SJCRH30 (cell line): ENCODE results near the gene ZMYM4. TPM values are rescaled to one million over a fixed set of nuclear protein-coding genes. Genes with fewer than 3 reads are reported as not detected.
A peak's percentile ranks its signal among the peaks of the same experiment; 100 is the strongest.

ENCODE experiments used
- DNase-seq, 2 experiments: peaks; one replicate each; pipeline ENCODE4 v3.0.0-alpha.2; 2015 to 2020
- H3K27ac ChIP-seq: fragments of 250-450 bp; sonication (Bioruptor Pico); 2 replicates; pipeline ENCODE4 v1.5.1; 2020; ENCODE audit warnings: mild to moderate bottlenecking, moderate library complexity
- H3K27me3 ChIP-seq: fragments of 250-450 bp; sonication (Bioruptor Pico); 2 replicates; pipeline ENCODE4 v1.5.1; 2020; ENCODE audit warnings: mild to moderate bottlenecking, moderate library complexity
- H3K36me3 ChIP-seq: fragments of 250-450 bp; sonication (Bioruptor Pico); 2 replicates; pipeline ENCODE4 v1.5.1; 2020; ENCODE audit warnings: mild to moderate bottlenecking, moderate library complexity
- H3K4me1 ChIP-seq: fragments of 250-450 bp; sonication (Bioruptor Pico); 2 replicates; pipeline ENCODE4 v1.5.1; 2020; ENCODE audit warnings: mild to moderate bottlenecking, moderate library complexity
- H3K4me3 ChIP-seq: fragments of 250-450 bp; sonication (Bioruptor Pico); 2 replicates; pipeline ENCODE4 v1.5.1; 2020; ENCODE audit warnings: mild to moderate bottlenecking, moderate library complexity
- H3K9me3 ChIP-seq: fragments of 250-450 bp; sonication (Bioruptor Pico); replicated peaks from 2 replicates; pipeline ENCODE4 v1.5.1; 2020; ENCODE audit warnings: mild to moderate bottlenecking, moderate library complexity
- total RNA-seq: library from RNA; depleted of rRNA; stranded (reverse); fragments of >200 nt; shearing (Covaris generic); gene quantifications from 2 replicates; pipeline ENCODE4 v1.2.3, GENCODE V29; 2014

Gene ZMYM4
- total RNA-seq, 1 experiment from 2014 or later, result 61.6 TPM

DNA sequence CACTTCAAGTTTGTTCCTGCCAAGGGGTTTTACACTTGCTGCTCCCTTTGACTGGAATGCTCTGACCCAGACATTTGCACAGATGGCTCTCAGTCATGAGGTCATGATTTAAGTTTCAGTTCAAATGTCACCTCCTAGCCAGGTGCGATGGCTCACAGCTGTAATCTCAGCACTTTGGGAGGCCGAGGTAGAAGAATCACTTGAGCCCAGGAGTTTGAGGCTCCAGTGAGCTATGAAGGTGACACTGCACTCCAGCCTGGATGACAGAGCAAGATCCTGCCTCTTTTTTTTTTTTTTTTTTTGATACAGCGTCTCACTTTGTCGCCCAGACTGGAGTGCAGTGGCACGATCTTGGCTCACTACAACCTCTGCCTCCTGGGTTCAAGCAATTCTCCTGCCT is 4.5 kb upstream of the ZMYM4 start:
- H3K36me3 ChIP-seq, result no peaks in the 10 kb centered on the region
- no peak overlapping the region for H3K27ac ChIP-seq
- H3K27me3 ChIP-seq, result no peaks in the 10 kb centered on the region
- no peak for DNase-seq
- no peaks in the 10 kb centered on the region for H3K9me3 ChIP-seq
- H3K4me3 ChIP-seq, result no peak overlapping the region
- H3K4me1 ChIP-seq, result peaks cover 5% of the 10 kb centered on the region

DNA sequence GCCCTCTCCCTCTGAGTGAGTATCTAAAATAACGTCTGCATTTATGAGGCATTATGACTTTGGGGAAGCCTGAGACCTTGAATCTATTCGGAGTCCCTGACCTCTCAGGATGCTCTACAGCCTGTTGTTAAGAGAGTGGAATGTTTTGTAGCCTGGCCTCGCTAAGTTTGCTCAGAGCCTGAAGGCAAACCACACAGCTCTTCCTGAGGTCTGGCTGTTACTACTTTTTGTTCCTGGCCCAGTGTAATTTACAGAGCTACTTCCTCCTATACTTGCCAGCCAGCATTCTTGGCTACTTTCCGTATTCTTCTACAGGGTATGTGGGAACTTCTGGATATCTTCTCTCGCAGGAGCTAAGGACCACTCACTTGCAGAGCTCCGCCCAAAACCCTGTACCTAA is 3.6 kb upstream of the ZMYM4 start:
- peak; percentile 18 to 62 for DNase-seq
- Histone ChIP-seq H3K4me3 (no peak overlapping the region), H3K27ac (no peak overlapping the region), H3K9me3 (no peaks in the 10 kb centered on the region), H3K27me3 (no peaks in the 10 kb centered on the region), H3K36me3 (no peaks in the 10 kb centered on the region), H3K4me1 (peaks cover 5% of the 10 kb centered on the region)

DNA sequence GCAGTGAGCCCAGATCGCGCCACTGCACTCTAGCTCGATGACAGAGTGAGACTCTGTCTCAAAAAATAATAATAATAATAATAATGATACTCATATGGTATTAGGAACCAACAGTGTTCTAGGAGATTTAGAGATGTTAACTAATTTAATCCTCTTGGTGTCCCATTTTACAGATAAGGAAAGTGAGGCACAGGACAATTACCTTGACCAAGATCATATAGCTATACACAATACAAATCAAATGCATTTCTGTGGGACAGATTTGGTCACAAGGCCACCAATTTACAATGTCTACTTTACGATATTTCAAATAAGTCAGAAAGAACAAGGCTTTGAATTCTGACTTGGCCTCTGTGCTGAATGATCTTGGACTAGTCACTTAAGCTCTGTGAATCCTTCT is 2.2 kb upstream of the ZMYM4 start:
- Histone ChIP-seq H3K4me1 (peaks cover 5% of the 10 kb centered on the region), H3K9me3 (no peaks in the 10 kb centered on the region; the same call in 1 of the 2 replicates), H3K4me3 (no peak overlapping the region), H3K27ac (no peak overlapping the region), H3K36me3 (peaks cover 5% of the 10 kb centered on the region), H3K27me3 (no peaks in the 10 kb centered on the region)
- no peak for DNase-seq

DNA sequence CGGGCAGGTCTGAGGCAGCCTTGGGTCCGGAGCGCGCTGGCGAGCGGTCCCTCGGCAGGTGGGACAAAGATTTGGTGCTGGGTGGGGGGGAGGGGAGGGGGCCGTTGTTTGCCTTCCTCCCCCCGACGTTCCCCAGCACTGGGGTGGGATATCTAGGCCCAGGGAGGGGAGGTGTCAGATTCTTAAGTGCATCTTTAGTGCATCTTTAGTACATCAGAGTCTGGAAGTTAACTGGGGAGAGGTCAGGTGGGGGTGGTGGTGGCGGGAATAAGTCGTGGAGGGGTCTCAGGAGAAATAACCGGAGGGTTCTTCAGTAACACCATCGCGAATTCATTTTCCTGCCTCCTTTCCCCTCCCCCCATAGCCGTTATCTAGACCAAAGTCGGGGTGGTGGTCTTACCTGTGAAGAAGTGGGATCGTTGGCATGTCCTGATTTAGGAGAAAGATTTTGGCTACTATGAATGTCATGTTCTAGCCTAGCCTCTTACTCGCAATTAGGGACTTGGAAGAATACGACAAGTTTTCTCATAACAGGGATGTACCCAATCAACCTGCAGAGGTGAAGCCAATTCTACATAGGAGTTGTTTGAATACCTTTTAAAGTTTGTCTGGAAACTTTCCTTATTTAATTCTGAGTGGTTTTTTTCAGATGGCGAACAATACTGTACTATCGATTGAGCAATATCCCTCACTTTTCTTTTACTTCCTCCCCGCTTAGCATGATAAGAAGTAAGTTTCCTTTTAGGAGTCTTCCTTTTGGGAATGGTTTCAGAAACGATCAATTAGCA is 886 bp downstream of the ZMYM4 start:
- no peaks in the 10 kb centered on the region for H3K27me3 ChIP-seq
- H3K4me1 ChIP-seq, result peaks cover 5% of the 10 kb centered on the region
- H3K9me3 ChIP-seq, result no peaks in the 10 kb centered on the region; the same call in 1 of the 2 replicates
- DNase-seq, result peak; percentile 13 to 29
- H3K27ac ChIP-seq, result peak overlapping the region; percentile 57
- H3K4me3 ChIP-seq, result peak overlapping the region; percentile 94
- H3K36me3 ChIP-seq, result peaks cover 20% of the 10 kb centered on the region

DNA sequence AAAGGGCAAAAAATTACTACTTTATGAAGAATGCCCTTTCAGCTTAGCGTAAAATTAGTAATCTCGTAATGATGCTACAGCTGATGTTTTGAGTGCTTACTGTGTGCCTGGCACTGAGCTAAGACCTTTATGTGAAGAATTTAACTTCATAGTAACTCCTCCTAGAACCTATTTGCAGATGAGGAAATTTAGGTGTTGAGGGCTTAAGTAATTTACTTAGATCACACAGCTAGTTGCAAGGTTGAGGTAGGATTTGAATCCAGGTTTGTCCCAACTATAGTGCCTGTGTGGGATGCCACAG is 1.4 kb downstream of the ZMYM4 start:
- peak overlapping the region; percentile 94 for H3K4me3 ChIP-seq
- H3K27me3 ChIP-seq, result no peaks in the 10 kb centered on the region
- peaks cover 22% of the 10 kb centered on the region for H3K36me3 ChIP-seq
- peaks cover 5% of the 10 kb centered on the region for H3K4me1 ChIP-seq
- DNase-seq, result no peak
- no peaks in the 10 kb centered on the region; the same call in 1 of the 2 replicates for H3K9me3 ChIP-seq
- H3K27ac ChIP-seq, result no peak overlapping the region

DNA sequence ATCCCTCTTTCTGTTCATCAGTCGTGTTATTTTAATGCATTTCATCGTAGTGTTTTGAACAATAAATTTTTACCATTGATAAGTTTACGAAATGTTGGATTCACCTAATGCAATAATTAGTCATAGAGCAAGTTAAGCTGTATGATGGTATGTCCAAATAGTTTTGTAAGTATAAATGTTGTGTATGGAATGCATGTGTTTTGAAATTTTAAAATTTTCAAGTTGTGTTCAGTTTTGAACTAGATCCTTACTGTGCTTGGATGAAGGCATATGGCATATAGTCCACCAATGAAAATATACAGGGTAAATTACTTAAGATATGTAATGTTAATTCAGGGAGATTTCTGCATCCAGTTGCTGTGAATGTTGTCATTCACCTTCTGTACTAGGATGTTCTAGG is 2.3 kb downstream of the ZMYM4 start:
- no peak overlapping the region for H3K4me3 ChIP-seq
- no peak for DNase-seq
- H3K27ac ChIP-seq, result no peak overlapping the region
- no peaks in the 10 kb centered on the region for H3K27me3 ChIP-seq
- no peaks in the 10 kb centered on the region; the same call in 1 of the 2 replicates for H3K9me3 ChIP-seq
- peaks cover 22% of the 10 kb centered on the region for H3K36me3 ChIP-seq
- peaks cover 5% of the 10 kb centered on the region for H3K4me1 ChIP-seq

DNA sequence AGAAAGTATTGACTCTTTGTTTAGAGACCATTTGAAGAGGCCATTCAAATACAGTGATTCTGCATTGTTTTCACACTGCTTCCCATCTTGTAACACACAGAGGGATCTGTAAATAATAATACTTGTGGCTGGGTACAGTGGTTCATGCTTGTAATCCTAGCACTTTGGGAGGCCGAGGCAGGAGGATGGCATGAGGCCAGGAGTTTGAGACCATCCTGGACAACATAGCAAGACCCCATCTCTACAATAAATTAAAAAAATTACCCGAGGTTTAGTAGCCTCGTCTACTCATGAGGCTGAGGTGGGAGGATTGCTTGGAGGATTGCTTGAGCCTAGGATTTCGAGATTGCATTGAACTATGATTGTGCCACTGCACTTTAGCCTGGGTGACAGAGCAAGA is 5.7 kb downstream of the ZMYM4 start:
- Histone ChIP-seq H3K27me3 (no peaks in the 10 kb centered on the region), H3K4me3 (no peak overlapping the region), H3K27ac (no peak overlapping the region), H3K36me3 (peaks cover 31% of the 10 kb centered on the region), H3K4me1 (no peaks in the 10 kb centered on the region), H3K9me3 (no peaks in the 10 kb centered on the region; the same call in 1 of the 2 replicates)
- DNase-seq, result no peak

DNA sequence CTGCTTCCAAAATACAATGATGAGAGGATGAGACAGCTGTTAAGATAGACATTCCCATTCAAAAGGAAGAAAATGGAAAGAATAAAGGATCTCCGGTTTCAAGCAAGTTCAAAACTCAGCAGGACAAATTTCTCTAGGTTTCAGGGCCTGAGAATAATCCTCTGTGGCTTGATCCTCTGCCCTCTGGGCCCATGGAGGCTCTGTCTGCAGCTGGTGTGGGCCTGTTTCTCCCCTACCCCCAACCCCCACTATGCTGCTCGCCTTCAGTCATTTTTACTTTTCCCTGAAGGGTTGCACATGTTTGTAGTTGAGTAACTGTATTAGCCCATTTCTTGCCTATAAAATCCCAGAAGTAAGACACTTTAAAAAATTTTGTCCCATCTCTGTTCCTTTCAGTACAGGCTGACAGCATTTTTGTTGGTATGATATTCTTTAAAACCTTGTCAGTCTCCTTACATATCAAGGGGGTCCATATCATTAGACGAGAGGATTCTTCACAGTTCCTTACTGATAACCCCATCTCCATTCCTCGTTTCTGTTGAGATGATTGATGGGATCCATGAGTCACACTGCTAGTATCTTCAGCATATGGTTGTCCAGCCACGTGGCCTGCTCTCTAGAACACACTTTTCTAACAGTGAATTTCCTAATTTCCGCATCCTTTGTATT is 10.5 kb downstream of the ZMYM4 start:
- Histone ChIP-seq H3K27ac (no peak overlapping the region), H3K4me1 (no peaks in the 10 kb centered on the region), H3K27me3 (no peaks in the 10 kb centered on the region), H3K36me3 (peaks cover 17% of the 10 kb centered on the region), H3K4me3 (no peak overlapping the region), H3K9me3 (peaks cover 3% of the 10 kb centered on the region; the same call in 1 of the 2 replicates)
- peak; percentile 28 to 64 for DNase-seq

DNA sequence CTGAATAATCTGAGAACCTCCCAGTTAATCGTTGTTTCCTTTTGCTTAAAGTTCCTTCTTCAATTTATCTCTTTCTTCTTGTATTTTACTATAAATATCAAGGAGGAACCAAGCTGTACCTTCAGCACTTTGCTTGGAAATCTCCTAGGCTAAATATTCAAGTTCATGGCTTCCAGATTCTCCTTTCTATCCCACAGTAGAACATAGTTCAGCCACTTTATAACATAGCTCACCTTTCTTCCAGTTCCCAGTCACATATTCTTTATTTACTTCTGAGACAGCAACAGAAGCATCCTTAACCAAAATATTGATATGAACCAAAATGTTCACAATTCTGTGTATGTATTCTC is 11.0 kb downstream of the ZMYM4 start:
- no peaks in the 10 kb centered on the region for H3K27me3 ChIP-seq
- H3K4me1 ChIP-seq, result no peaks in the 10 kb centered on the region
- H3K4me3 ChIP-seq, result no peak overlapping the region
- H3K9me3 ChIP-seq, result peaks cover 3% of the 10 kb centered on the region; the same call in 1 of the 2 replicates
- H3K36me3 ChIP-seq, result peaks cover 19% of the 10 kb centered on the region
- no peak overlapping the region for H3K27ac ChIP-seq
- DNase-seq, result no peak

DNA sequence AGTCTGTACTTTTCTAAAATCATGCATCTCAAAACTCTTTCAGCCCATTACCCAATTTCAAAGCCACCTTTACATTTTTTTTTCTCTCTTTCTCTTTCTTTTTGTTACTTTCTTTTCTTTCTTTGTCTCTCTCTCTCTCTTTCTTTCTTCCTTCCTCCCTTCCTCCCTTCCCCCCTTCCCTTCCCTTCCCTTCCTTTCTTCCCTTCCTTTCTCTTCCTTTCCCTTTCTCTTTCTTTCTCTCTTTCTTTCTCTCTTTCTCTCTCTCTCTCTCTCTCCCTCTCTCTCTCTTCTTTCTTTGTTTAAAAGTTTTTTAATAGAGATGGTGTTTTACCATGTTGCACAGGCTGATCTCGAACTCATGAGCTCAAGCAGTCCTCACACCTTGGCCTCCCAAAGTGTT is 11.5 kb downstream of the ZMYM4 start:
- Histone ChIP-seq H3K27me3 (no peaks in the 10 kb centered on the region), H3K4me3 (no peak overlapping the region), H3K4me1 (no peaks in the 10 kb centered on the region), H3K27ac (no peak overlapping the region), H3K36me3 (peaks cover 21% of the 10 kb centered on the region), H3K9me3 (peaks cover 3% of the 10 kb centered on the region)
- no peak for DNase-seq

DNA sequence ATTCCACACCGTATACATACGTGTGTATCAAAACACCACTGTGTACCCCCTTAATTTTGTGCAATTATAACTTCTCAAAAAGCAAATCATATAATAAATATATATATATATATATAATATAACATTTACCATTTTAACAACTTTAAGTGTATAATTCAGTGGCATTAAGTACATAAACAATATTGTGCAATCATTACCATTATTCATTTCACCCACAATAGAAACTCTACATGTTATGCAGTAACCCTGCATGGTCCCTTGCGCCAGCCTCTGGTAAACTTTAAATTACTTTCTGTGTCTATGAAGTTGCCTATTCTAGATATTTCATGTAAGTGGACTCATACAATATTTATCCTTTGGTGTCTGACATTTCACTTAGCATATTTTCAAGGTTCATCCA is 13.1 kb downstream of the ZMYM4 start:
- Histone ChIP-seq H3K9me3 (peaks cover 3% of the 10 kb centered on the region), H3K36me3 (peaks cover 24% of the 10 kb centered on the region), H3K27ac (no peak overlapping the region), H3K4me3 (no peak overlapping the region), H3K4me1 (no peaks in the 10 kb centered on the region), H3K27me3 (no peaks in the 10 kb centered on the region)
- no peak for DNase-seq

DNA sequence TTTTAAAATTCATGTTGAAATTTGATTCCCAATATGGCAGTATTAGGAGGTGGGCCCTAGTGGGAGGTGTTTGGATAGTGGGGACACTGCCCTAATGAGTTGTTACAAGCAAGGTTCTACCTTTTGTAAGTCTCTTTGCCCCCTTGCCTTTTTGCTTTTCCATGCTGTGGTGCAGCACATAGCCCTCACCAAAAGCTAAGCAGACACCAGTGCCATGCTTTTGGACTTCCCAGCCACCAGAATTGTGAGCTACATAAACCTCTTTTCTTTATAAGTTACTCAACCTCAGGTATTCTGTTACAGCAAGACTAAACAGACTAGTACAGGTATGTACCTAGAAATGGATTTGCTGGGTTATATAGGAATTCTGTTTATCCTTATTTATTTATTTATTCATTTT is 13.7 kb downstream of the ZMYM4 start:
- Histone ChIP-seq H3K27ac (no peak overlapping the region), H3K36me3 (peaks cover 24% of the 10 kb centered on the region), H3K4me1 (no peaks in the 10 kb centered on the region), H3K9me3 (peaks cover 3% of the 10 kb centered on the region), H3K4me3 (no peak overlapping the region), H3K27me3 (no peaks in the 10 kb centered on the region)
- DNase-seq, result no peak

DNA sequence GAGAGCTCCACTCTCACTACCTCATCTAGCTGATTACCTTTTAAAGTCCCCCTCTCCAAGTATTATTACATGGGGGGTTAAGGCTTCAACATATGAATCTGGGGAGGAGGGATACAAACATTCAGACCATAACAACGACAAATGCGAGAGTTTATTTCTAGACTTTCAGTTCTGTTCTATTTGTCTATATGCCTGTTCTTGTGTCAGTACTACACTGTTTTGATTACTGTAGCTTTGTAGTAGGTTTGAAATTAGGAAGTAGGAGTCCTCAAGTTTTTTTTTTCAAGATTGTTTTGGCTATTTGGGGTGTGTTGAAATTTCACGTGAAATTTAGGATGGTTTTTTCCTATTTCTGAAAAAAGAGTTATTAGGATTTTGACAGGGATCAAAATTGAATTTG is 16.3 kb downstream of the ZMYM4 start:
- no peaks in the 10 kb centered on the region; the same call in 1 of the 2 replicates for H3K9me3 ChIP-seq
- no peak overlapping the region for H3K4me3 ChIP-seq
- peaks cover 17% of the 10 kb centered on the region for H3K36me3 ChIP-seq
- H3K4me1 ChIP-seq, result no peaks in the 10 kb centered on the region
- no peak for DNase-seq
- H3K27ac ChIP-seq, result no peak overlapping the region
- no peaks in the 10 kb centered on the region for H3K27me3 ChIP-seq

DNA sequence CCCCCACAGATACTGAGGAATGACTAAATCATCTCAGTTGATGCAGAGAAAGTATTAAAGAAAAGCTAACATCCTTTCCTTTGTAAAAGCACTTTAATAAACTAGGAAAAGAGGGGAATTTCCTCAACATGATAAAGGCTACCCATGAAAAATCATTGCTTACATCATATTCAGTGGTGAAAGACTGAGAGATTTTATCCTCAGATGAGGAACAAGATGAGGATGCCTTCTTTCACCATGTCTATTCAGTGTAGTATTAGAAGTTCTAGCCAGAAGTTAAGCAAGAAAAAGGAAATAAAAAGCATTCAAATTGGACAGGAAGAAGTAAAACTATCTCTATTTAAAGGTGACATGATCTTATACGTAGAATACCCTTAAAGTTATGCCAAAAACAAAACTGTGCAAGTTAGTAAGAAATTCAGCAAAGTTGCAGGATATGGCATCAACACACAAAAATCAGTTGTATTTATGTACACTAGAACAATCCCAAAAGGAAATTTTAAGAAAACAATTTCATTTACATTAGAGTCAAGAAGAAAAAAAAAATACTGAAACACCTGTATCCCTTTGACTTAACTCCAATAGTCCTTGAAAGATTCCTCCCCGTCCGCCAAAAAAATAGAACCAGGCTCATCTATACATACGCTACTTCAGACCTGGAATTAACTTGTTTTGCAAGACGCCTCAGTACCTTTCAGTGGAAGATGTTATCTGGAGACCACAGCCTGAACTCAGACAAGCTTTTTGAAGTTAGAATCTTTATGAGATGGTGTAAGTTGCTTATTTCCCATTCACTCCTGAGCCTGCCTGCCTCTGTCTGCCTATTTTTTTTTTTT is 17.5 kb downstream of the ZMYM4 start:
- no peak overlapping the region for H3K27ac ChIP-seq
- no peak for DNase-seq
- H3K9me3 ChIP-seq, result no peaks in the 10 kb centered on the region; the same call in 1 of the 2 replicates
- no peak overlapping the region for H3K4me3 ChIP-seq
- H3K36me3 ChIP-seq, result peaks cover 23% of the 10 kb centered on the region
- no peaks in the 10 kb centered on the region for H3K4me1 ChIP-seq
- no peaks in the 10 kb centered on the region for H3K27me3 ChIP-seq
